D721Med (cell line): ENCODE results near the gene TMEM33.
A peak's percentile ranks its signal among the peaks of the same experiment; 100 is the strongest.

Source experiments
- DNase-seq: peaks from one replicate; pipeline ENCODE4 v3.0.0; 2011; ENCODE audit warnings: low spot score; ENCODE audit not compliant: insufficient read length
- FAIRE-seq: peaks from 2 replicates; lab custom pipeline; 2011; peaks lifted over from hg19 to GRCh38; lab: Jason Lieb, UNC
- TF ChIP-seq, protein P1 (sequence below): IDR thresholded peaks from 2 replicates; pipeline ENCODE4 v1.5.1; 2012; ENCODE audit warnings: mild to moderate bottlenecking, control low read depth; ENCODE audit not compliant: insufficient read depth; ENCODE audit errors: missing control alignments

TMEM33 gene

DNA sequence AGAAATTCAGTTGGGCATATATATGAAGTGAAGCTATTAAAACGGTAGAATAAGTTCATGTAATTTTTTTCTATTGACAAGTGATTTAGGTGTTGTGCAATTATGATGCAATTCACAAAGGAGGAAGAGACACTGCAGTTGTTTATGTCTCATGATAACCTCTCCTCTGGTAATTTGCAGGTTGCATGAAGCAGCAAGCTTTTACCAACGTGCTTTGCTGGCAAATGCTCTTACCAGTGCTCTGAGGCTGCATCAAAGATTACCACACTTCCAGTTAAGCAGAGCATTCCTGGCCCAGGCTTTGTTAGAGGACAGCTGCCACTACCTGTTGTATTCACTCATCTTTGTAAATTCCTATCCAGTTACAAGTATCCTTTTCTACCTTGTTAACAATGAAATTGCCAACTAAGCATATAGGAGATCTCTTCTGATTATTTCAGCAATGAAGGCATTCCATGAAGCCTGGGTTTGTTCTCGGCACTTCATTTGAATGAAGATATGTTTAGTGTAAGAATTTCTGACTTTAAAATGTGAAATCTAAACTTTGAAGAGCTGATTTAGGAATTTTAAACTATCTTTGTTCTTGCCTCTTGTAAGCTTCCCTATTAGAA is 3.9 kb downstream of the TMEM33 start:
- TF ChIP-seq, protein P1, sequence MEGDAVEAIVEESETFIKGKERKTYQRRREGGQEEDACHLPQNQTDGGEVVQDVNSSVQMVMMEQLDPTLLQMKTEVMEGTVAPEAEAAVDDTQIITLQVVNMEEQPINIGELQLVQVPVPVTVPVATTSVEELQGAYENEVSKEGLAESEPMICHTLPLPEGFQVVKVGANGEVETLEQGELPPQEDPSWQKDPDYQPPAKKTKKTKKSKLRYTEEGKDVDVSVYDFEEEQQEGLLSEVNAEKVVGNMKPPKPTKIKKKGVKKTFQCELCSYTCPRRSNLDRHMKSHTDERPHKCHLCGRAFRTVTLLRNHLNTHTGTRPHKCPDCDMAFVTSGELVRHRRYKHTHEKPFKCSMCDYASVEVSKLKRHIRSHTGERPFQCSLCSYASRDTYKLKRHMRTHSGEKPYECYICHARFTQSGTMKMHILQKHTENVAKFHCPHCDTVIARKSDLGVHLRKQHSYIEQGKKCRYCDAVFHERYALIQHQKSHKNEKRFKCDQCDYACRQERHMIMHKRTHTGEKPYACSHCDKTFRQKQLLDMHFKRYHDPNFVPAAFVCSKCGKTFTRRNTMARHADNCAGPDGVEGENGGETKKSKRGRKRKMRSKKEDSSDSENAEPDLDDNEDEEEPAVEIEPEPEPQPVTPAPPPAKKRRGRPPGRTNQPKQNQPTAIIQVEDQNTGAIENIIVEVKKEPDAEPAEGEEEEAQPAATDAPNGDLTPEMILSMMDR: no peak
- DNase-seq: no peak
- FAIRE-seq: no peak

DNA sequence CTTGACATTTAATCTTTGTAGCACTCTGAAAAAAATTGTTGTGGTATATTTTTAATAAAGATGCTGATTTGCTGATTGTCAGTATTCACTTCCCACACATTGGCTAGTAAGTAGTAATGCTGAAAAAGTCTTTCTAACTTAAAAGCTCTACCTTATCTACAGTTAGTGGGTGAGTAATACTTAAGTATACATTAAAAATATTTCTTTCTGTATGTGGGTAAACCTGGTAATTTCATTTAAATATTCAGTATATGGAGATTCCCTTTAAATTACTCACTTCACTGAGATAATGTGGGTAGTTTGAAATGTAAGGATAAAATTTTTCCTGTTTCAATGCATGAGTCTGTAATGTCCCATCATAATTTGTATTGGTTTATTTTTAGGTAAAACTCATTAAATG is 5.6 kb downstream of the TMEM33 start:
- FAIRE-seq: no peak
- TF ChIP-seq, protein P1: no peak
- no peak for DNase-seq

DNA sequence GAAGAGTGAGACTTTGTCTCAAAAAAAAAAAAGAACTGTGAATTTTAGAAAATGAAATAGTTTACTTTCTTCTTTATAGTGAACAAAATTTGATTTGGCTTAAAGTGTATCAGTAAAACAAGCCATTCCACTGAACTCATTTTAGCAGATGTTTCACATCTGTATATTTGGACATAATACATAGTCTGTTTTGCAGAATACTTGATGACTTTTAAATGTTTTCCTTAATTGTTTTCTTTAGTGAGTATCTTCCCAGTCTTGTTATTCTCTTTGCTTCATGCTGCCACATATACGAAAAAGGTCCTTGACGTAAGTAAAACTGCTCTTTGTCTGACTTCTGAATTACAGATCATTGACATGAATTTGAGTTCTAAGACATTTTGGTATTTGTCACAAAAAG is 8.3 kb downstream of the TMEM33 start:
- FAIRE-seq: no peak
- TF ChIP-seq, protein P1: no peak
- DNase-seq: no peak

DNA sequence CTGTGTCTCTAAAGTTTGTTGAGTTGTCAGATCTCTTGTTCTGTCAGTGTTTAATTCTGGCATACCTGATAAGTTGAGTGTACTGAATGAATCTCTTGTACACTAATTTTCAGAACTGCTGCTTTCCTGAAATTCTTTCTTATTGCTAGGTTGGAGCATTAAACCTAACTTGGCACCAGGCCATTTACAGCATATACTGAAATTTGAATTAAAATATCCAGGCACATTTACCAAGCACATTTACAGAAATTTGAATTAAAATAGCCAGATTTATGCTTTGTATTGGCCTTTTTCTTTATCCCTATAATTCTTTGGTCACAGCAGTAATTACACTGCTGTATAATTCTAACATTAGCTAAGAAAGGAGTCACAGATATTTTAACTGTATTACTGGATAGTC is 8.9 kb downstream of the TMEM33 start:
- TF ChIP-seq, protein P1: no peak
- DNase-seq: no peak
- no peak for FAIRE-seq

DNA sequence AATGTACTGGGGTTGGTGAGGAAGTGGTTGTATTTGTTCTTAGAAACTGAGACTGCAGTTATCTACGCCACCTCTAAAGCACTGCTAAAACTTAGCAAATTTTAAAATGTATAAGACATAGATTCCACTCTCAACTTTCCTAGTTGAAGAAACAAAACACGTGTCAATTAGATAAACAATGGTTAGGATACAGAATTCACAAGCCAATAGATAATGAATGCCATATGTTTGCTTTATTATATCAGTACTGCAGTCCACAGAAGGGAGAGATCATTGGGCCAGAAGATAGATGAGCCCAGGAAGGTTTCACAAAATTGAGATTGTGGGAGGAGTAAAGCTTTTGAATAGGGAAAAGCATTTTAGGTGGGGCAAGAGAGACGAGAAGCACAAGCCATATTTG is 14.3 kb downstream of the TMEM33 start:
- FAIRE-seq (no peak), DNase-seq (no peak)
- TF ChIP-seq, protein P1: no peak

DNA sequence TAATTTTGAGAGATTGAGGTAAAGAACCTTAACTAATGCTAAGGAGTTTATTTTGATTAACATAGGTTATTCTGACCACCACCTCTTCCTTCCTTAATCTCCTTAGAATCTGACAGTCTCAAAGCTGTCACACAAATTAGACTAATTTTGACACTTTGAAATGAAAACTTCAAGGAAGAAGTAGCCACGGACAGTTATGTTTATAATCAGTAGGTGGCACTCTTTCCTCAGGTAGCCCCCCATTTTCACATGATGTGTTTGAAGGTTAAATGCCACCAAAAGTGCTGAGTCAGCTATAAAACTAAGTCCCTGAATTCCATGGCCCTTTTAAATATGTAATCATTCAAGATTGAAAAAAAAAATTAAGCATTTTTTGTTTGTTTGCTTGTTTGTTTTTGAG is 22.4 kb downstream of the TMEM33 start:
- peak; percentile 51 for FAIRE-seq

DNA sequence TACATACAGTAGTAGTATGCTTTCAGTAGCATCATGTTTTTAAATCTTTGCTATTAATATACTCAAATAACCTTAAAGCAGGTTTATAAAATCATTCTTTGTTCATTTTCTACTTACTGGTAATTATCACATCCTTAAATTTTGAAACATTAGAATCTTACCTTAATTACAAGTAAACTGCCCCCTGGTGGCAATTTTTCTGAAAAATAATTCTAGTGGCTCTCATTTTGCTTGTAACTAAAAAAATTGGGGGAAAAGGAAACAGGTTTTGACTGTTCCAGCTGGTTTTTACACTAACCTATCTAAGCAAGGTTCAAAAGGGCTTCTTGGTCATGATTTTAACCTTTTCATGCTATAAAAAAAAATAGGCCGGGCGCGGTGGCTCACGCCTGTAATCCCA is 27.9 kb downstream of the TMEM33 start:
- DNase-seq (no peak), FAIRE-seq (no peak)
- TF ChIP-seq, protein P1: peak; percentile 41

More for the DNA sequence above, 22.4 kb downstream of the TMEM33 start:
- TF ChIP-seq, protein P1: peak; percentile 58
- DNase-seq: no peak
